AG20443 (cell line): Measurements from ENCODE around the gene FRMD1.

Experiments
- DNase-seq: peaks from one replicate; pipeline ENCODE4 v3.0.0; 2012; ENCODE audit warnings: low spot score, mixed read lengths

Gene FRMD1

GRCh38 chr6:168078943-168079405 is at the start of gene FRMD1:
Gene FRMD1, minus strand, starts transcription at chr6:168079212. Its CDS starts 118 bp downstream, at chr6:168079094.
- DNase-seq, result no peak

DNA sequence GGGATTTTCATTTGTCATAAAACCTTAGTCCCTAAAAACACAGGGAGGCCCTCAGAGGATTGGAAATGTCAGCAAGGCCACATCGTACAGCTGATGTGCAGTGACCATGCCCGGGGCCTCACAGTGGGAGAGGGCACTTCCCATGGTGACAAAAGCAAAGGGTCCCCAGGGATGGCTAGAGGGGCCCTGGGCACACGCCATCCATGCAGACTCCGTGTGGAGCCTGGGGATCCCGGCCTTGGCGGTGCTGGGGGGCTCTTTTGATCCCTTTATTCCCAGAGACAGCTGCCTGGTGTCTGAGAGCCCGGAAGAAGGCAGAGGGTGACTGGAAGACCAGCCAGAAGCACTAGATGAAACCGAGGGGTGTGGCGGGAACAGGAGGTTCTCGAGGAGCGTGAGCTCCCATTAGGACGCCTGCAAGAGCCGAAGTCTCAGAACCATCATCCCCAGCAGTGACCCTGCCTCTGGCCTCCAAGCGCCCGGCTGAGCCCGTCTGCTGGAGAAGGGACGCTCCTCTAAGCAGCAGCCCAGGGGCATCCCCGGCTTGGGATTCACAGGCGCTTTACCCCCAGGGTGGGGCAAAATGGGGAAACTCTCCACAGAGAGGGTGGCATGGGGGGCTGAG is 49.1 kb upstream of the FRMD1 start:
- DNase-seq, result no peak

DNA sequence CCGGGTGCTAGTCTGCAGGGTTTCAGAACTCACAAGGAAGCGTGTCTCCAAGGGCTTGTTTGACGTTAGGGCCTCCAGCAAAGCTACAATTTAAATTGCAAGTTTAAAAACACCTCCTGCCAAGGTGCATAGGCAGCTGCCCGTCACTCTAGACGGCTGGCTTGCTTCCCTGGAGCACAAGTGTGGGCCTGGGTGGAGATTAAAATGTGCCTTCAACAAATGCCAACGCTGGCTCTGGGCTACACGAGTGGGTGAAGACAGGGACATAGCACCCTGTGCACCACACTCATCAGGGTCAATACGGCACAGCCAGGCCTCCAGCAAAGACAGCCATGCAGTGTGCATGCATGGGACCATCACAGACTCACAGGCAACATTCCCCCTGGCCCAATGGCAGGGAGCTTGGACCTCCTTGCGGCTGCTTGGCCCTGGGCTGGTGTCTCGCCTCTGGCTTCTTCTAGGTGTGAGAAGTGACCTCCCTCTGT is 48.4 kb upstream of the FRMD1 start:
- DNase-seq, result no peak

DNA sequence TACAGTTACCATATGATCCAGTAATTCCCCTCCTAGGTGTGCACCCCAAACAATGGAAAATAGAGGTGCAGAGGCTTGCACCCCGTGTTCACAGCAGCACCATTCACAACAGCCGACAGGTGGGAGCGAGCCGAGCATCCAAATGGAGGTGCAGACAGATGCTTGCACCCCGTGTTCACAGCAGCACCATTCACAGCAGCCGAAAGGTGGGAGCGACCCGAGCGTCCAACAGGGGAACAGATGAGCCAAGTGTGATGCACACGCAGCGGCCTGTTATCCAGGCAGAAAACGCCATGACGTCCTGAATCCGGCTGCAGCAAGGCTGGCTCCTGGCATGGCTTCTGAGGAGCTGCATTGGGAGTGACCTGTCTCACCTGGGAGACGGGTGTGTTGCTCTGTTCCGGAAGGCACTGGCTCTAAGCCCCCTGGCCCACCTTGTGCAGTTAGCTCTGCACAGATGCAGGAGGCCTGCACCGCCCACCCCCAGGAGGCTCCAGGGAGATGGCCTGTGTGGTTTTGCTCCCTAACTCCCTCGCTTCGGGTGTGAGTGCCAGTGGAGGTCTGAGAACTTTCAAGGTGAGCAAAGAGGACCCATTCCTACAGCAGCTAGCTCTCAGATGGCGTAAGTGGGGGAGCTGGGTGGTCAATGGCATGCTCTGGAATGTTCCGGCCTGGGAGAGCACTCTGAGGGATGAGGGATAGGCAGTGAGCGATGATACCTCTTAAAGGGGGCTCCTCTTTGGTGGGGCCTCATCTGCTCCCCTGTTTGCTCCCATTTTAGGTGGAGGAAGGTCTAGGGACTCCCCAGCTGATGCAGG is 47.8 kb upstream of the FRMD1 start:
- DNase-seq, result no peak

DNA sequence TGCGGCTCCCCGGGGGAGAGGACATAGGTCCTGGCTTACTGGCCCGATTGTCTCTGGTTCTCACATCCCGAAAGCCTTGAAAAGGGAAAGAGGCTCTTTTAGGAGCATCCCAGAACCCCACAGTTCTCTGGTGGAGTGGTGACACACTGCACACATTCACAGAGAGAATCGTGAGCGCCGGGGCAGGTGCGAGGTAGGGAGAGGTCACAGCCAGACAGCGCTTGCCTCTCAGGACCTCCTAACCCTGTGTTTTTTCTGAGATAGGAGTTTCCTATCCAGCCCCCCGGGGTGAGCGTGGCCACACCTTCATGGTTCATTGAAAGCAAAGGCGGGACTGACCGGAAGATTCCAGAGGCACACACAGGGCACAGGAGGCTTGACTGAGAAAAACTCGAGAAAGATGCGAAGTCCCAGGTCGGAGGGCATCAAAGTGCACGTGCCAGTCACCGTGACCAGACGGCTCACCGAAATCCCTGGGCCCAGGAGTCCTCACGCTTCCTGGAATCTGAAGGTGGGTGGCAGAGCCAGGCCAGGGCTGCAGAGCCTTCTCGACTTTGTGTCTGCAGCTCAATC is 46.5 kb upstream of the FRMD1 start:
- DNase-seq, result no peak

DNA sequence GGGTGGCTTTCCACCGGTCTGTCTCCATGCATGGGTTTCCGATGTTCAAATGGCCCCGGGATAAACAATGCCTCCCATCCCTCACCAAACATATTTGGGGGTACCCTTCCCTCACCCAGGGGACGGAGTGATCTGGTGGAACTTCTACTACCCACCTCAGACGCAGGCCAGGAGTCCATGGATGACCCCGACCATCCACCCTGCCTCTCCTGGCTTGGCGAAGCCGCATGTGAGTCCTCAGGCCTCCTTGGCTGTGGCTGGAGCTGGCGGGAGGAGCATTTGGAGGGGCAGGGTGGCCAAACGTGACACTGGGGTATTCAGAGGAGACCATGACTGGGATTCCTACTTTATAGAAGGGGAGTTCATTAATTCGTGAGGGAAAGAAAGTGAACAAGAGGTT is 45.9 kb upstream of the FRMD1 start:
- no peak for DNase-seq

DNA sequence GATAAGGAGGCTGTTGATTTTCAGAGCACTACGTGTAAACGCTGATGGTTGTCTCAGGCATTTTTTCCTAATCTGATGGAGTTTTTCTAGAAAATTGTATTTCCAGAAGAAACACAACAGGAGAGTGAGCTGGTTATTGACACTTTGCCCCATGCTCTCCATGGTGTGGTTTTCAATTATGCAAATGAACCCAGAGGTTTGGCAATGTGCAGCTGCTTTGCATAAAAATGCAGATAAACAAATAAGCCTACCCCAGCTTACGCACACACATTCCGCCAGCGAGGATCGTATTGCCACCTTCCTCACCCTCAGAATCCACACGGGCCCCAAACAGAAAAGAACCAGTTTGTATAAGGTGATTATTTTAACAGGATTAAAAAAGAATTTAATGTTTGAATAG is 45.1 kb upstream of the FRMD1 start:
- DNase-seq, result no peak

DNA sequence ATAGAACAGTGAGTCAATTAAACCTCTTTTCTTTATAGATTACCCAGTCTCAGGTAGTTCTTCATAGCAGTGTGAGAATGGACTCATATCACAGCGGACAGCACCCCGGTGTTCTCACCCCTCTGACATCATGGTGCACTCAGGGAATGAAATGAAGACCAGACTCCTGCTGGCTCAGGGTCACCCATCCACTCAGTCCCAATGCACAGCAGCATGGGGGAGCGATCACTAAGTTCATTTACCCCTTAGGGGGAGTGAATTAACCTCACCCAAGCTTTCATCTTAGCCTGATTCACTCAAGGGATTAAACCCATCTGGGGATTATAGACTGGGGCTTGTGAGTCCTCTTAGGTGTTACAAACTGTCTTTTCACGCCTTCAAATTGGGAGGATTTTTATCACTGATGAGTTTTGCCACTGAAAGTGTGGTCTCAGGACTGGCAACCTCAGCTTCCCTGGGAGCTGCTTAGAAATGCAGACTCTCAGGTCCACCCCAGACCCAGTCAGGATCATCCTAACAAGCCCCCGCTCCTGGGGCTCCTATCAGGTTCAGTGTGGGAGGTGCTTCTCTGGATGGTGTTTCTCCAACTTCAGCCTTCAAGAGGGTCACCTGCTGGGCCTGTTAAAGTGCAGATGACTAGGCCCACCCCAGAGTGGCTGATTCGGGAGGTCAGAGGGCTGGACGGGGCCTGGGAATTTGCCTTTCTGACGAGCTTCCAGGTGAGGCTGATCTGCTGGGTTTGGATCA is 44.3 kb upstream of the FRMD1 start:
- no peak for DNase-seq

DNA sequence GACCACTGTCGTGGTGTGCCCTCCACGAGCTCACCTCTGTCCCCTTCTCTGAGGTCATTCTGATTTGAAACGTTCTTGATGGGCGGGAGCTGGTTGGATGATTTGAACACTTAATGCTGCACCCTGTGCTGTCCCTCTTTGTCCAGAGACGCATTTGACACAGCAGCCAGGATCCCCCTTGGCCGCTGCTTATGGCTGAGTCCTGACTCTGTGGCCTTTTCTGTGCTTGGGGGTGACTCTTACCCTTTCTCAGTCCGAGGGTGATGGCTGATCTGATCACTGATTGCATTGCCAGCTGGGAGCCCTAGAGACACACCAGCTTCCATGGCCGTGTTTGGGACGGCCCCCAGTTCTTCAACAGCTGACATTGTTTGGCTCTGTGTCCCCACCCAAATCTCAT is 43.5 kb upstream of the FRMD1 start:
- no peak for DNase-seq

- no peak for DNase-seq
These were observed 43.0 kb upstream of the FRMD1 start for GRCh38 chr6:168122011-168122410.

GRCh38 chr6:168121303-168121665 is 42.3 kb upstream of the FRMD1 start:
- no peak for DNase-seq

DNA sequence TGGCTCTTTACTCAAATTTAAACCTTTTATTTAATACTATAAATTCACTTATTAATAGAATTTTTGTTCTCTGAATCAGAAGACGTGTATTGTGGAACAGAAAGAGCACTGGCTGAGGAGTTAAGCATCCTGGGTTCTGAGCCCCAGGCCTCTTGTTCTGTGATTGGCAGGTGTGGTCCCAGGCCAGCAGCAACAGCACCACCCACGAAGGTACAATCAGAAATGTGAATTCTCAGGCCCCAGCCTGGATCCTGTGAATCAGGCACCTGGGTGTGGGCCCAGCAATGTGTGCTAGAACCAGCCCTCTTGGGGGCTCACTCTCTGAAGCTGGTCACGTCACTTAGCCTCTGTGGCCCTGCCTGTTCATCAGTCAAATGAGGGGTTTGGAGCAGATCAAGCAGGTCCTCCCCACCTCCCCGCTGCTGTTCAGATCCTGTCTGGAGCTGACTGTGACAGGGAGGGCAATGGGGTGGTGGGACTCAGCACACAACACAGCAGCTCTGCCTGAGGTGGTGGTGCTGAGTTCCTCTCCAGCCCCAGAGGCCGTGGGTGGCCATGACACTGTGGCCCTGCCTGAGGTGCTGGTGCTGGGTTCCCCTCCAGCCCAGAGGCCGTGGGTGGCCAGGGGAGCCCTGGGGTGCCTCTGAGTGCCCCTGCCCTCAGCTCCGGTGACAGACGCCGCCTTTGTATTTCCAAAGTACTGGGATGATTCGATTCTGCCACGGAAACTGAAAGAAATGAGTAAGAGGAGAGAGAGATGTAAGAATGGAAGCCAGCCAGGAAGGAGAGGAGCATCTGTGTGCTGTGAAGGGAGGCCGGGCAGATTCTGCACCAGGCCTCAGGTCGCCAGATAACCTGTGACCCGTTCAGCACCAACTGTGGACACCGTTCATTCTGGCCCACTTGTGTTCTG is 41.6 kb upstream of the FRMD1 start:
- DNase-seq, result no peak

DNA sequence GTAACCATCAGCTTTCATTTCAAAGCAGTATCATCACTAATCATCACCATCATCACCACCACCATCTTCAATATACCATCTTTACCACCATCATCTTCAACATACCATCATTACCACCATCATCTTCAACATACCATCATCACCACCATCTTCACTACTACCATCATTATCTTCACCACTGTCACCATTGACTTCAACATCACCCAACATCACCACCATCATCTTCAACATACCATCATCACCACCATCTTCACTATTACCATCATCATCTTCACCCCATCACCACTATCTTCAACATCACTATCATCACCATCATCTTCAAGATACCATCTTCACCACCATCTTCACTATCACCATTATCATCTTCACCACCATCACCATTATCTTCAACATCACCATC is 40.5 kb upstream of the FRMD1 start:
- no peak for DNase-seq

DNA sequence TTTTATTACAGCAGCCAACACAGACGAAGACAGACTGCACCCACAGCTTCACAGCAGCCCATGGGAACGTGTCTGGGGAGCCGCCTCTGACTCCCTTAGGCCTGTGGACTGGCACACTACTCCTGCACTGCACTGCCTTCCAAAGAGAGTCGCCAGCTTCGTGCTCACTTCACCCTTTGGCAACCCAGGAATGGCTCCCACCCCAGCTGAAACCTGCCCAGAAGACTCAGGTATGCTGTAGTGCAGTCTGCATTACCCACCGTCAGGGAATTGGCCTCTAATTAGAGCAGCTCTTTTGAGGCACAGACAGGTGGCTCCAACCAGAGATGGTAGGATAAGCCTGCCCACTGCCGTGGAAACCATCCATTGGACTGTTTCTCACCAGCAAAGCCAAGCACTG is 39.9 kb upstream of the FRMD1 start:
- DNase-seq, result no peak

GRCh38 chr6:168117942-168118341 is 38.9 kb upstream of the FRMD1 start:
- no peak for DNase-seq

GRCh38 chr6:168116975-168117899 is 38.2 kb upstream of the FRMD1 start:
- DNase-seq, result no peak

DNA sequence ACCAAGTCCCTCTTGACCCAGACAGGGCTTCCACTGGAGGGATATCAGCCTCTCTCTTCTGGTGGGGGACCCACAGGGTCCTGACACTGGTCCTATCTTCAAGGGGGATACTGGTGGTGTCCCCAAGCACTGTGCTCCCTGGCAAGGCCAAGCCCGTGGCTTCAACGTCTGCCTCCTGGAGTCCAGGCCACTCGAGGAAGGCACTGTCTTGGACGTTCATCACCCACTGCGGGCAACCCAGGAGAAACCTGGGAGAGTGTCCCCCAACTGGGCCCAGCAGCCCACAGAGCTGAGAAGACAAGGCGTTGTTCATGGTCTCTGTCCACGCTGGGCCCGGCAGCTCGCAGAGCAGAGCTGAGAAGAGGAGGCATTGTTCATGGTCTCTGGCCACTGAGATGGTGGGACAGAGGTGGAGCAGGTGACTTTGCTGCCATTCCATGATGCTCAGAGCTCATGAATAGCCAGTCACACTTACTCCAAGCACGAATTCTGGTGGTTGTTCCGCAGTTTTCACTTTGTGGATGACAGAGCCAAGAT is 37.5 kb upstream of the FRMD1 start:
- no peak for DNase-seq

GRCh38 chr6:168115748-168116437 is 36.9 kb upstream of the FRMD1 start:
- DNase-seq, result no peak

DNA sequence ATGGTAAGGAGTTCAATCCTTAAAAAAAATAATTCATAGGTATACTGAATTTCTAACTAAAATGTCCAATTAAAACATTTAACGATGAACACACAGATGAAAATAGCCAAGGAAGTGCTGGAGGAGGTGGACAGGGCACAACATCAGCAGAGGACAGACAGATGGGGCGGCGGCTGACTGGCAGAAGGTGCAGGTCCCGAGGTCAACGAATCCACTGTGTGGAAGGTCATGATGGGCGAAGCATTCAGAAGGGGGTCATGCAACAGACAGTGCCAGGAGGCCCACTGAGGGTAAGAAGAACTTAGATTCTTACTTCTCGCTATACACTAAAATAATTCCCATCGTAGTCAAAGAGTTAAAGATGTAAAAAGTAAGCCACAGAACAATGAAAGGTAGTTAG is 34.2 kb upstream of the FRMD1 start:
- DNase-seq, result no peak
